Renal pelvis (tissue), 4 donors: ENCODE data around the gene DRC1. TPM values are rescaled to one million over a fixed set of nuclear protein-coding genes. Genes with fewer than 3 reads are reported as not detected.

Experiments
- DNase-seq: peaks from one replicate; pipeline ENCODE4 v3.0.0-alpha.2; 2013
- polyA plus RNA-seq, 3 donors: library from polyadenylated mRNA; unstranded; fragments of 120-200 nt; gene quantifications; one replicate each; pipeline ENCODE4 v1.2.1, GENCODE V29; 2013; ENCODE audit not compliant: insufficient read length in 3 of 3

Gene DRC1
- polyA plus RNA-seq, 3 donors: 1.8 to 4.6 (median 2.1) TPM

DNA sequence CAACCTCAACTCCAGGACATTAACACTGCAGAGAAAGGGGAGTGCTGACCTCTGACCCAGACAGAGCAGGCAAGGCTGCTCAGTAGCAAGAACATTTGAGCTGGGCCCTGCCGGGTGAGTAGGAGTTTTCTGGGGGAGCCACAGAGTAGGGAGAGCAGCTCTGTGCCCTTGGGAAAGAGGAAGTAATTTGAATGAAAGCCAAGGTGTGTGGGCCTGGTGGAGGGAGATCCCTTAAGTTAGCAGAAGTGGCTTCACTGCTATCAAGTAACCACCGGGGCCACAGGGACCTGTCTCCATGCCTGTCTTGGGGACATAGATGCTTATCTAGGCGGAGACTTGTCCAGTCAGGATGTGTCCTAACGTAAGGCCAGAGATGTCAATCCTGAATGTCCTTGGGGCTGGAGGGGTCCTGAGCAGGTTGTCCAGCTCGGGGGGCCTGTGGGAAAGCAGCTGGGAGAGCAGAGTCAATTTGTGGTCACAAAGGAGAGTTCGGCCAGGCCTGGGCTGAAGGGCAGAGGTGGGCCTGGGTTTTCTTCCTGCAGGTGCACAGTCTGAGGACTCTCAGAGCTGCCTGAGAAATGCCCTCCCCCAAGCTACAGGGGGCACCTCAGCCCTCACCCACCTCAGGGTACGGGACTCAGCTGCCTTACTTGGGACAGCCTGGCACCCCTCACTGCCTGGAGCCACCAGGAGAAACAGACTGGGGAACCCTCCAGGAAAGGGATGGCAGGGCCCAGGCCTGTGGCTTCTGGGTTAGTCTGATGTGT, 91.2 kb downstream of the DRC1 start:
- DNase-seq: no peak

DNA sequence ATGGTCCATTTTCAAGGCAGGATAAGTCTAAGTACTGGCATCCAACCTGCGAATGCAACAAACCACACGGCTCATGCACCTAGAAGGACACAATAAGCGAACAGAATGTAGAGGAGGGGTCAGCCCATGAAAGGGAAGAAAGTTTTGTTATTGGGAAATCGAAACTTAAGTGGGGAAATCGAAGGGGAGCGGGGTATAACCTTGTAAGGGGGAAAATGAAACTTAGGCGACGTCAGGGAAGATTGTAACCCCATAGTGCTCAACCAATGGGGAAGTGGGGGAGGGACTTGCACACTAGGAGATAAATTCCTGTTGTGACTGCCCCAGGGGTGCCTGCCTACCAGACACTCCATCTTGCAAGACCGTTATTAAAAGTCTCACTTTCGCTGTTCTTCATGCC, 91.8 kb downstream of the DRC1 start:
- no peak for DNase-seq

DNA sequence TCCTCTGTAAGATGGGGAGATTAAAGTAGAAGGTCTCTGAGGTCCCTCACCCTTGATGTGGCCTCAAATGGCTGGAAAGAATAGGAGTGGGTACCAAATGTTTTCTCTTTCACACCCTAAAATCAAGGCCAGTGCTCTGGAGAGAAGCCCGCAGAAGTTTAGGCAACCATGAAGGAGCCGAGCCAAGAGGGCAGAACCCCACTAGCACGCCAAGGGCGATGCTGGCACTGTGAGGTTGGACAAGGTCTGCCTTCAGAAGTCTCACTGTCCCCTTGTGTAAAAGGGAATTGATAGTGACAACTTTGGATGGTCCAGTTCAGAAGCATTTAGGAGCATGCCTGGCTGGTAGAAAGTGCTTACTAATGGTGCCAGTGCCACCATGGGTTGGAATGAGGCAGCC, 92.5 kb downstream of the DRC1 start:
- DNase-seq: no peak

DNA sequence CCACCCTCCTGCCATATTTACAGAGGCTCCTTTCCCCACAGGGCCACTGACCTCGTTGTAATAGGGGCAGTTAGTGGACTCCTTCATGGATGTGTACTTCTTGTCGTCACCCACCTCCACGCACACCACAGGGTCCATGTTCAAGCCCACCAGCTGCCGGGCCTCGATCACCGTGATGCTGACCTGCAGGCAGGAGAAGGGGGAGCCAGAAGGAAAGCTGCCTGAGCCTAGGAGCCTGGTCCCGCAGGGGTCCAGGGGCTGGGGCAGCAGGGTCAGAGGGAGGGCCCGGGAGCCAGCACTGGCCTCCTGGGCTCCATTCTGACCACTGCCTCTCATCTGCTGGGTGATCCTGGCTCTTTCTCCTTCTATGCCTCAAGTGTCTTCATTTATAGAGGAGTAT, 93.2 kb downstream of the DRC1 start:
- DNase-seq: no peak

DNA sequence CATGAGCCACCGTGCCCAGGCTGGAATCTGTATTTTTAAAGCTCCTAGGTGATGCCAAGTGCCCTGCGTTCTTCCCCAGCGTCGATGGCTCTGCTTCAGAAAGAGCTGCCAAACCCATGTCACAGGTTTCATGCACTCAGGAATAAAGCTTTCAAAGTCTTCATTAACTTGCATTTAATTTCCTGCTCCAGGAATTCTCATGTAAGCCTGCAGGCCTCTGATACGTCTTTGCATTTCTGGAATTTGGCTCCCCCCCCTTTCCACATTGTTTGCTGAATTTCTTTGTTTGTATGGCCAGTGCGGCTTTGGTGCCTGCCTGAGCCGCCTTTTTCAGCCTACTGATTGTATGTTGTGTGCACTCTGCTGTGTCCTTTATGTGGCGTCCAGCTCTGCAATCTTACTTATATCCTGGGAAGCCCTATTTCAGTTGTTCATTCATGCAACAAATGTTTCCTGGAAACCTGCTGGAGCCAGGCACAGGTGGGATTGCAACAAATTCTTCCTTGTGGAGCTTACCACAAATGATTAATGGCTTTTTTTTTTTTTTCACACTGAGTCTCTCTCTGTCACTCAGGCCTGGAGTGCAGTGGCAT, 94.1 kb downstream of the DRC1 start:
- DNase-seq: peak; percentile 81

DNA sequence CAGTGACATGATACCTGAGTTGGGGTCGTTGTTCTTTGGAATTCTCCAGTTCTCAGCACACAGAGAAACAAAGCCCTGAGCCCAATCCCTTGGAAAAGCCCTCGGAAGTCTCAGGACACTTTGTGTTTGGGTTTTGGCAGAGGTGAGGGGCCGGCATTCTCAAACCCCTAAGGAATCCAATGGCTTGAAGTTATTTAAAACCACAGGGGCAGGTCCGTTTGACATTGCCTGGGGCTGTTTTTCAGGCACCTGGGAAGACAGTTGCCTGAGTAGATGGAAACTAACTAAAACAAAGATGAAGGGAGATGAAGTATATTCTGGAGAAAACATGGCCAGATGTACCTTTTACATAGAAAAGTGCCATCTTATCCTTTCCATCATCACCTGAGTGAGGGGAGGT, 98.7 kb downstream of the DRC1 start:
- DNase-seq: no peak

DNA sequence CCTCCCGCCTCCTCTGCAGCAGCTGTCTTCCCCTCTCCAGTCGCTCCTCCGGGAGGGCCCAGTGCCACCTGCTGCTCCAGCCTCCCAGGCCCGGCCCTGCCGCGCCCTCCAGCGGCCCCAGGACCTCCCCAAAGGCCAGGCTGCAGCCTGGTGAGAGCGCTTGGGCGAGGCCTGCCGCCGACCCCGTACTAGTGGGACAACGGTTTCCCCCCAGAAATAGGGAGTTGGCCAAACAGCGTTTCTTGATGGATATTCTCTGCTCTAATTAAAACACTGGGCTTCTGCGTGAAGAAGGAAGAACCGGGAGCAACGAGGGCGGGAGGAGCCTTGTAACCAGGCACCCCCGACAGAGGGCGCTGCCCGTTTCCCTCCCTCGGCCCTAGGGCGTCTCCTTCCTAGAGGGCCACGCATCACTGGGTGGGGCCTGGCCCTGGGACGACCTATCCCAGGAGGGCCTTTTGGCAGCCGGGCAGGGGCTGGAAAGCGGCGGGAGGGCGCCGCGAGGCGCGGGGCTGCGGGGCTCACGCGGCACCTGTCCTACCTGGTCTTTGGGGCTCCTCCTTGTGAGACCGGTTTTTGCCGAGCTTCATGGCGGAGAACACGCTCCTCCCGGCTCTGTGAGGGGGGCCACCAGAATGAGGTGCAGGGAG, 101.6 kb downstream of the DRC1 start:
- peak; percentile 74 for DNase-seq

DNA sequence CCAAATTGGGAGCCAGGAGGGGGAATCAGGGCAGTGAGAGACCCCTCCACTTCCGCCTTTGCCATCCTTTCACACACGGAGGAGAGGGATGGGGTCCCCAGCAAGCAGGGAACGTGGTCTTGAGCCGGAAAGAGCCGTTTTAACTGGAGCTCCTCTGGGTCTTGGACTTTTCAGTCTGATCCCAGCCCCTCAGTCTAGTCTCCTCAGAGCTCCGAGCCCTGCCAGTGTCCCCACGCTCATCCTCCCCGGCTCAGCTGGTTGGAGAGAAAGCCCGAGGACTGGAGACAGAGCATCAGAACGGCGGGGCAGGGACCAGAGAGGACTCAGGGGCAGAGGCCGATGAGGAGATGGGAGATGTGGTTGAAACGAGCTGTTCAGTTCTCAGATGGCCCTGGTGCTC, 102.3 kb downstream of the DRC1 start:
- no peak for DNase-seq

DNA sequence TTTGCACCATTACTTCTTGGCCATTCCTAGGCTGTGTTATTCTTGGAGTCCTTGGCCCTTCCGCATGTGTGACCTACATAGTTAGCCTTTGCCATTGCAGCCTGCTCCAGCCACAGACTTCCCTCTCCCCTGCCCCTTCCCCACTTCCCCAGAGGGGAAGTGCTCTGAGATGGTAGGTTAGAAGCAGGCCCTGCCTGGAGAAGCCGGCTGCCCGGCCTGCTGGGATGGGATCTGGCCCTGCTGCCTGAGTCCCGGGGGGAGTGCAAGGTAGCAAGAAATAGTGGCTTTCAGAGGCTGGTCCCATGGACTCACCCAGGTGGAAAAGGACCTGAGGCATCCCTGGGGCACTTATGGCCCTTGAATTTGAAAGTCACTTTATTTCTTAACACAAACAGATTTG, 104.6 kb downstream of the DRC1 start:
- no peak for DNase-seq

Other genes starting within 250 kb of the DRC1 start
- gene GAREM2, start 228.8 kb upstream of the DRC1 start, polyA plus RNA-seq: 1 to 10 TPM; 6.3 to 9.3 (median 8.3) TPM
- 100 to 1,000 TPM; 199 to 235 (median 218) TPM for gene HADHA, start 157.3 kb upstream of the DRC1 start, polyA plus RNA-seq
- 100 to 1,000 TPM; 142 to 160 (median 158) TPM for gene HADHB, start 157.0 kb upstream of the DRC1 start, polyA plus RNA-seq
- 10 to 100 TPM; 17.2 to 24.0 (median 22.5) TPM for gene SELENOI, start 55.8 kb upstream of the DRC1 start, polyA plus RNA-seq
- gene ADGRF3, start 55.1 kb upstream of the DRC1 start, polyA plus RNA-seq: 1 to 10 TPM; 2.7 to 3.7 (median 3.5) TPM
- under 1 TPM; 0.18 to 0.21 (median 0.19) TPM for gene OTOF, start 76.2 kb downstream of the DRC1 start, polyA plus RNA-seq
- gene CIB4, start 239.4 kb downstream of the DRC1 start, polyA plus RNA-seq: under 1 TPM; 0.28 to 0.78 (median 0.30) TPM